ENCODE measurements around the gene CDH23. TPM values are rescaled to one million over a fixed set of nuclear protein-coding genes. Genes with fewer than 3 reads are reported as not detected.
A peak's percentile ranks its signal among the peaks of the same experiment; 100 is the strongest.

The CDH23 gene
- total and polyA plus RNA-seq, 2 of the 8 experiments (the other 6 are each of a cell fraction or from before 2014, with no cell fraction given) = 1.9 to 4.9 TPM

DNA sequence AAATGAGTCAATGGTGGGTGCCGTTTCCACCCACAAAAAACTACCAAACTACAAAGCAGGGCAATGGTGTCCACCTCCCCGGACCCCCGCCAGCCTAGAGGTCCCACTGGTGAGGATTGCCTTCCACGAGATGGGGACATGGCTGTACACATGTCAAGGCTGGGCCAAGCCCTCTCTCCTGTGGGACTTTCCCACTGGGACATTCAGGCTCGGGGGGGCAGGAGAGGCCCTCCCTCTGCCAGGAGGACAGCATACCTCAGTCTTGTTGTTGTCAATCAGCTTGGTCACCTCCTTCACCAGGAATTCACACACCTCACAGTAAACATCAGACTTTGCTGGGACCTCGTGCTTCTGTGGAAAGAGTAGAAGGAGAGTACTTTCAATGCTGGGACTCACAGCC lies 423.3 kb downstream of the CDH23 start:
- DNase-seq (ENCODE audit: low read depth in 1 of 2, low spot score in 2 of 2) (no peak), FAIRE-seq (no peak)
- no peak overlapping the region for H3K4ac ChIP-seq (replicated peaks; ENCODE audit: insufficient read length, low read depth, low read length)
- H3K4me2 ChIP-seq (ENCODE audit: insufficient read depth in 1 of 2, low read depth in 2 of 2, low read length in 2 of 2) = no peak overlapping the region
- H3K9ac ChIP-seq (replicated peaks in 1 of 4; ENCODE audit: extremely low read depth in 1 of 4, low read depth in 3 of 4, low read length in 3 of 4) = no peak overlapping the region
- no peaks in the 10 kb centered on the region for H3K23me2 ChIP-seq (ENCODE audit: low read depth, low read length)
- no peak overlapping the region for H4K5ac ChIP-seq (ENCODE audit: insufficient read length, low read depth, low read length)
- H4K8ac ChIP-seq (ENCODE audit: extremely low read depth, insufficient read depth, low read length) = peak overlapping the region; percentile 22; the same call in 1 of the 2 replicates
- H2BK15ac ChIP-seq (ENCODE audit: low read length) = no peak overlapping the region
- H3K27ac ChIP-seq (ENCODE audit: low read depth, low read length) = no peak overlapping the region
- H3K18ac ChIP-seq (ENCODE audit: extremely low read depth, low read length) = no peak overlapping the region
- H3K9me3 ChIP-seq (ENCODE audit: insufficient read depth in 2 of 2, low read depth in 1 of 2, low read length in 1 of 2) = no peaks in the 10 kb centered on the region
- no peak overlapping the region for H2BK20ac ChIP-seq (ENCODE audit: low read length)
- H3K23ac ChIP-seq (ENCODE audit: insufficient read length) = no peak overlapping the region
- POLR2A ChIA-PET (ENCODE audit: partially characterized antibody) = no interaction called here
- H3K27me3 ChIP-seq (replicated peaks in 1 of 4; ENCODE audit: control insufficient read depth in 3 of 4, extremely low read depth in 1 of 4, insufficient read depth in 3 of 4, low read length in 3 of 4) = no peaks in the 10 kb centered on the region
- CTCF ChIA-PET (ENCODE audit: partially characterized antibody) = interaction anchor here (1.2 kb wide), 1 partner anchor 9 kb away, joined by 5 read pairs; no protein-coding TSS in a partner anchor
- H3K14ac ChIP-seq (ENCODE audit: insufficient read length) = no peak overlapping the region
- WGBS, 2 experiments (ENCODE audit: extremely low coverage in 1 of 2, insufficient coverage in 1 of 2, insufficient read length in 1 of 2, insufficient replicate concordance in 2 of 2, low coverage in 1 of 2, low lambda C conversion rate in 2 of 2, missing lambda C conversion rate in 1 of 2) = 94% methylated on average over 5 of the region's 6 CpGs; no CpG with 5 or more reads in 1 of the 2 experiments
- H2AK5ac ChIP-seq (ENCODE audit: low read depth, low read length) = no peak overlapping the region
- H3K36me3 ChIP-seq (ENCODE audit: control insufficient read depth in 2 of 4, insufficient read depth in 4 of 4, low read length in 3 of 4) = peaks cover 48 to 96% (median 80%) of the 10 kb centered on the region in 4 experiments
- H3K4me1 ChIP-seq (replicated peaks in 1 of 4; ENCODE audit: control insufficient read depth in 3 of 4, insufficient read depth in 4 of 4, low read length in 3 of 4) = peaks cover 0 to 2% (median 0%) of the 10 kb centered on the region in 4 experiments; a peak in 1 of 7 replicates
- no peak overlapping the region for H2BK120ac ChIP-seq (replicated peaks; ENCODE audit: low read depth, low read length)
- H4K91ac ChIP-seq (replicated peaks; ENCODE audit: insufficient read length, low read length) = no peak overlapping the region
- no peaks in the 10 kb centered on the region for H3K79me2 ChIP-seq (ENCODE audit: control insufficient read depth in 1 of 2, insufficient read depth in 2 of 2, low read length in 2 of 2)
- H3K4me3 ChIP-seq (ENCODE audit: extremely low read depth in 1 of 4, insufficient read depth in 2 of 4, low read depth in 3 of 4, low read length in 4 of 4) = no peak overlapping the region
- no peak overlapping the region for H2AFZ ChIP-seq (ENCODE audit: low read length)
- no peak overlapping the region for H2BK5ac ChIP-seq (ENCODE audit: low read depth, low read length)
- H4K20me1 ChIP-seq (replicated peaks in 1 of 2; ENCODE audit: control insufficient read depth in 1 of 2, insufficient read depth in 2 of 2, low read length in 2 of 2) = peaks cover 3 to 13% of the 10 kb centered on the region in 2 experiments
- H3K56ac ChIP-seq (replicated peaks; ENCODE audit: insufficient read length, low read depth, low read length) = no peak overlapping the region
- no peak overlapping the region for H2BK12ac ChIP-seq (ENCODE audit: low read depth, low read length)
- peaks cover 2% of the 10 kb centered on the region; the same call in 1 of the 2 replicates for H3K79me1 ChIP-seq (ENCODE audit: low read depth, low read length)
- TF ChIP-seq, protein P1, sequence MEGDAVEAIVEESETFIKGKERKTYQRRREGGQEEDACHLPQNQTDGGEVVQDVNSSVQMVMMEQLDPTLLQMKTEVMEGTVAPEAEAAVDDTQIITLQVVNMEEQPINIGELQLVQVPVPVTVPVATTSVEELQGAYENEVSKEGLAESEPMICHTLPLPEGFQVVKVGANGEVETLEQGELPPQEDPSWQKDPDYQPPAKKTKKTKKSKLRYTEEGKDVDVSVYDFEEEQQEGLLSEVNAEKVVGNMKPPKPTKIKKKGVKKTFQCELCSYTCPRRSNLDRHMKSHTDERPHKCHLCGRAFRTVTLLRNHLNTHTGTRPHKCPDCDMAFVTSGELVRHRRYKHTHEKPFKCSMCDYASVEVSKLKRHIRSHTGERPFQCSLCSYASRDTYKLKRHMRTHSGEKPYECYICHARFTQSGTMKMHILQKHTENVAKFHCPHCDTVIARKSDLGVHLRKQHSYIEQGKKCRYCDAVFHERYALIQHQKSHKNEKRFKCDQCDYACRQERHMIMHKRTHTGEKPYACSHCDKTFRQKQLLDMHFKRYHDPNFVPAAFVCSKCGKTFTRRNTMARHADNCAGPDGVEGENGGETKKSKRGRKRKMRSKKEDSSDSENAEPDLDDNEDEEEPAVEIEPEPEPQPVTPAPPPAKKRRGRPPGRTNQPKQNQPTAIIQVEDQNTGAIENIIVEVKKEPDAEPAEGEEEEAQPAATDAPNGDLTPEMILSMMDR (IDR thresholded peaks at IDR 0.05; ENCODE audit: control extremely low read depth in 1 of 3, insufficient read depth in 1 of 3, low read depth in 1 of 3, low read length in 3 of 3) = no peak
- TF ChIP-seq SIN3A (conservative IDR thresholded peaks at IDR 0.05 in 1 of 2, IDR thresholded peaks at IDR 0.05 in 1 of 2; ENCODE audit: low read depth in 1 of 2, low read length in 2 of 2) (no peak), CBX8 (IDR thresholded peaks at IDR 0.05; ENCODE audit: borderline replicate concordance, low read depth, low read length) (no peak), BRCA1 (IDR thresholded peaks at IDR 0.05; ENCODE audit: low read depth, low read length) (no peak), POLR2AphosphoS5 (IDR thresholded peaks at IDR 0.05; ENCODE audit: low read depth, low read length) (no peak), YY1 (IDR thresholded peaks at IDR 0.05; ENCODE audit: low read depth, low read length) (no peak), TBP (IDR thresholded peaks at IDR 0.05; ENCODE audit: low read depth, low read length) (no peak), MAFK (IDR thresholded peaks at IDR 0.05; ENCODE audit: low read depth, low read length) (no peak), GABPA (IDR thresholded peaks at IDR 0.05; ENCODE audit: borderline replicate concordance, insufficient read depth, low read length) (no peak), JUN (IDR thresholded peaks at IDR 0.05; ENCODE audit: low read depth, low read length) (no peak)
- TF ChIP-seq, protein P2, sequence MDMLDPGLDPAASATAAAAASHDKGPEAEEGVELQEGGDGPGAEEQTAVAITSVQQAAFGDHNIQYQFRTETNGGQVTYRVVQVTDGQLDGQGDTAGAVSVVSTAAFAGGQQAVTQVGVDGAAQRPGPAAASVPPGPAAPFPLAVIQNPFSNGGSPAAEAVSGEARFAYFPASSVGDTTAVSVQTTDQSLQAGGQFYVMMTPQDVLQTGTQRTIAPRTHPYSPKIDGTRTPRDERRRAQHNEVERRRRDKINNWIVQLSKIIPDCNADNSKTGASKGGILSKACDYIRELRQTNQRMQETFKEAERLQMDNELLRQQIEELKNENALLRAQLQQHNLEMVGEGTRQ (IDR thresholded peaks at IDR 0.05; ENCODE audit: low read length) = no peak
